Activated T-helper 2 cell treated with anti-CD3 and anti-CD28 coated beads, Interferon-gamma antibody, Interleukin-2, Interleukin-4, amounts not matched to agents 10 μg/mL and 5 μg/mL and 100 μg/mL, durations not matched to agents 14 hours and 24 hours and 36 hours (primary cell): Measurements from ENCODE around the gene DOP1B. TPM values are rescaled to one million over a fixed set of nuclear protein-coding genes. Genes with fewer than 3 reads are reported as not detected.
A peak's percentile ranks its signal among the peaks of the same experiment; 100 is the strongest.

Source experiments
- DNase-seq: peaks from one replicate; pipeline ENCODE4 v3.0.0; 2021; ENCODE audit warnings: low spot score
- H3K27ac Mint-ChIP-seq: one replicate; pipeline ENCODE4 v1.8.0; 2021; ENCODE audit warnings: mixed read lengths
- H3K27me3 Mint-ChIP-seq: one replicate; pipeline ENCODE4 v1.8.0; 2021; ENCODE audit warnings: low read depth, mixed read lengths
- H3K36me3 Mint-ChIP-seq: one replicate; pipeline ENCODE4 v1.8.0; 2021; ENCODE audit warnings: low read depth, mixed read lengths
- H3K4me1 Mint-ChIP-seq: one replicate; pipeline ENCODE4 v1.8.0; 2021; ENCODE audit warnings: low read depth, mixed read lengths
- H3K4me3 Mint-ChIP-seq: one replicate; pipeline ENCODE4 v1.8.0; 2021; ENCODE audit warnings: low read depth, mild to moderate bottlenecking, moderate library complexity, mixed read lengths
- H3K9me3 Mint-ChIP-seq: one replicate; pipeline ENCODE4 v1.8.0; 2021; ENCODE audit warnings: mixed read lengths
- intact Hi-C: fragments of 100-400 bp; cut with micrococcal nuclease; formaldehyde crosslinking; loops from one replicate; pipeline ENCODE4 v1.15.1; 2023
- total RNA-seq: library from RNA; stranded (reverse); gene quantifications from 2 replicates; pipeline ENCODE4 v1.2.3, GENCODE V29; 2022

Gene DOP1B
- total RNA-seq, 1 donor from 2014 or later: 16.0 TPM

- Mint-ChIP-seq H3K27ac (no peak overlapping the region), H3K4me3 (no peak overlapping the region), H3K4me1 (peaks cover 8% of the 10 kb centered on the region), H3K36me3 (peaks cover 38% of the 10 kb centered on the region), H3K27me3 (no peaks in the 10 kb centered on the region), H3K9me3 (no peaks in the 10 kb centered on the region)
- DNase-seq: no peak
- intact Hi-C loops: no loop called here
These were observed 10.9 kb downstream of the DOP1B start for GRCh38 chr21:36167541-36167940.

- no peaks in the 10 kb centered on the region for H3K27me3 Mint-ChIP-seq
- H3K4me3 Mint-ChIP-seq: no peak overlapping the region
- no peak overlapping the region for H3K27ac Mint-ChIP-seq
- DNase-seq: no peak
- no peaks in the 10 kb centered on the region for H3K9me3 Mint-ChIP-seq
- peaks cover 7% of the 10 kb centered on the region for H3K4me1 Mint-ChIP-seq
- H3K36me3 Mint-ChIP-seq: peaks cover 34% of the 10 kb centered on the region
- intact Hi-C loops: no loop called here
These were observed 13.0 kb downstream of the DOP1B start for GRCh38 chr21:36169470-36170128.

- no peak overlapping the region for H3K27ac Mint-ChIP-seq
- intact Hi-C loops: no loop called here
These were observed 14.2 kb downstream of the DOP1B start for GRCh38 chr21:36170823-36171222.

GRCh38 chr21:36171336-36171735 is 14.7 kb downstream of the DOP1B start:
- H3K36me3 Mint-ChIP-seq: peaks cover 28% of the 10 kb centered on the region
- intact Hi-C loops: no loop called here
- H3K4me1 Mint-ChIP-seq: peaks cover 8% of the 10 kb centered on the region
- no peaks in the 10 kb centered on the region for H3K27me3 Mint-ChIP-seq
- H3K27ac Mint-ChIP-seq: peak overlapping the region; percentile 10
- no peak overlapping the region for H3K4me3 Mint-ChIP-seq
- no peak for DNase-seq
- H3K9me3 Mint-ChIP-seq: no peaks in the 10 kb centered on the region

More at GRCh38 chr21:36170823-36171222, 14.2 kb downstream of the DOP1B start:
- H3K27me3 Mint-ChIP-seq: no peaks in the 10 kb centered on the region
- H3K36me3 Mint-ChIP-seq: peaks cover 29% of the 10 kb centered on the region
- no peak overlapping the region for H3K4me3 Mint-ChIP-seq
- no peak for DNase-seq
- peaks cover 8% of the 10 kb centered on the region for H3K4me1 Mint-ChIP-seq
- no peaks in the 10 kb centered on the region for H3K9me3 Mint-ChIP-seq

- DNase-seq: no peak
- H3K27ac Mint-ChIP-seq: peak overlapping the region; percentile 10
- no peaks in the 10 kb centered on the region for H3K9me3 Mint-ChIP-seq
- H3K36me3 Mint-ChIP-seq: peaks cover 25% of the 10 kb centered on the region
- no peaks in the 10 kb centered on the region for H3K27me3 Mint-ChIP-seq
- intact Hi-C loops: no loop called here
- no peak overlapping the region for H3K4me3 Mint-ChIP-seq
- peaks cover 8% of the 10 kb centered on the region for H3K4me1 Mint-ChIP-seq
These were observed 15.2 kb downstream of the DOP1B start for GRCh38 chr21:36171741-36172331.

GRCh38 chr21:36174780-36175179 is 18.2 kb downstream of the DOP1B start:
- Mint-ChIP-seq H3K4me1 (peaks cover 8% of the 10 kb centered on the region), H3K27ac (no peak overlapping the region), H3K9me3 (no peaks in the 10 kb centered on the region), H3K4me3 (no peak overlapping the region), H3K36me3 (peaks cover 18% of the 10 kb centered on the region), H3K27me3 (no peaks in the 10 kb centered on the region)
- DNase-seq: no peak
- intact Hi-C loops: loop anchor here (1.0 kb wide), 1 partner anchor 18 kb away; the partner anchor contains the start of gene DOP1B

- Mint-ChIP-seq H3K27ac (no peak overlapping the region), H3K4me1 (peaks cover 8% of the 10 kb centered on the region), H3K36me3 (peaks cover 15% of the 10 kb centered on the region), H3K9me3 (no peaks in the 10 kb centered on the region), H3K27me3 (no peaks in the 10 kb centered on the region), H3K4me3 (no peak overlapping the region)
- intact Hi-C loops: no loop called here
- no peak for DNase-seq
These were observed 19.3 kb downstream of the DOP1B start for GRCh38 chr21:36175771-36176565.

GRCh38 chr21:36178349-36178748 is 21.7 kb downstream of the DOP1B start:
- DNase-seq: no peak
- H3K27me3 Mint-ChIP-seq: no peaks in the 10 kb centered on the region
- H3K36me3 Mint-ChIP-seq: peaks cover 14% of the 10 kb centered on the region
- no peak overlapping the region for H3K27ac Mint-ChIP-seq
- H3K4me3 Mint-ChIP-seq: no peak overlapping the region
- H3K9me3 Mint-ChIP-seq: no peaks in the 10 kb centered on the region
- intact Hi-C loops: no loop called here
- peaks cover 6% of the 10 kb centered on the region for H3K4me1 Mint-ChIP-seq

- Mint-ChIP-seq H3K27ac (no peak overlapping the region), H3K4me3 (no peak overlapping the region), H3K36me3 (peaks cover 14% of the 10 kb centered on the region), H3K27me3 (no peaks in the 10 kb centered on the region), H3K9me3 (no peaks in the 10 kb centered on the region), H3K4me1 (peaks cover 2% of the 10 kb centered on the region)
- intact Hi-C loops: no loop called here
- no peak for DNase-seq
These were observed 22.5 kb downstream of the DOP1B start for GRCh38 chr21:36179145-36179544.

- Mint-ChIP-seq H3K4me3 (no peak overlapping the region), H3K9me3 (no peaks in the 10 kb centered on the region), H3K27ac (no peak overlapping the region), H3K36me3 (peaks cover 14% of the 10 kb centered on the region), H3K27me3 (no peaks in the 10 kb centered on the region), H3K4me1 (peaks cover 3% of the 10 kb centered on the region)
- DNase-seq: no peak
- intact Hi-C loops: no loop called here
These were observed 24.3 kb downstream of the DOP1B start for GRCh38 chr21:36180963-36181362.

GRCh38 chr21:36183144-36183795 is 26.6 kb downstream of the DOP1B start:
- Mint-ChIP-seq H3K9me3 (no peaks in the 10 kb centered on the region), H3K36me3 (peaks cover 12% of the 10 kb centered on the region), H3K4me1 (peaks cover 4% of the 10 kb centered on the region), H3K27me3 (no peaks in the 10 kb centered on the region), H3K27ac (no peak overlapping the region), H3K4me3 (no peak overlapping the region)
- intact Hi-C loops: no loop called here
- no peak for DNase-seq

GRCh38 chr21:36184545-36184944 is 27.9 kb downstream of the DOP1B start:
- Mint-ChIP-seq H3K9me3 (no peaks in the 10 kb centered on the region), H3K27ac (no peak overlapping the region), H3K4me3 (no peak overlapping the region), H3K27me3 (no peaks in the 10 kb centered on the region), H3K4me1 (peaks cover 9% of the 10 kb centered on the region), H3K36me3 (peaks cover 9% of the 10 kb centered on the region)
- DNase-seq: no peak
- intact Hi-C loops: no loop called here
